Body of pancreas (tissue), 4 donors: ENCODE data around the gene STRADB.

ENCODE experiments used
- POLR2A ChIP-seq, 3 donors: fragments of 450-650 bp; IDR thresholded peaks; one replicate each; pipeline ENCODE4 v1.6.1; 2016; ENCODE audit warnings: antibody characterized with exemption in 3 of 3, mild to moderate bottlenecking in 2 of 3
- TF ChIP-seq, protein P1 (sequence below), 7 experiments: fragments of 450-650 bp in 4 of 7; fragments of 200-600 bp in 3 of 7; sonication (generic) in 3 of 7; IDR thresholded peaks; one replicate each; pipeline ENCODE4 v1.5.1; 2016 to 2019; ENCODE audit warnings: antibody characterized with exemption in 7 of 7

DNA sequence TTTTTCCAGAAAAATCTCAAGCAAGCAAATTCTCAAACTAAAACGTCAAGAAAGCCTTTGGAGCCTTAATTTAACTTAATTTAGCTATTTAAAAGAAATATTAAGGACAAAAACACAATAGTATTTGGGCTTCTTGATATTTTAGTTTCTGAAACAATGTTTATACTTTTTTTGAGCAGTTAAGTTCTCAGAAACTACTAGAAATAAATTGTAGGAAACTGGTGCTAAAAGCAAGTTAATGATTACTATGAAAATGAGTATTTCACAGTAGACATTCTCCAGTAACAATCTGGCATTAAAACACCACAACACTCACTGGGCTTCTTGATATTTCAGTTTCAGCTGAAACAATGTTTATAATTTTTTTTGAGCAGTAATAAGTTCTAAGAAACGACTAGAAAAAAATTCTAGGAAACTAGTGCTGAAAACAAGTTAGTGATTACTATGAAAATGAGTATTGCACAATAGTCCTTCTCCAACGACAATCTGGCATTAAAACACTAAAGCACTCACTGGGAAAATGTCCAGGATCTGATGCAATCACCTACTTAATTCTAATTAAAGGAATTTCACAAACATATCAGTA is 45.4 kb upstream of the STRADB start:
- TF ChIP-seq POLR2A (IDR thresholded peaks at IDR 0.05) = no peak
- TF ChIP-seq, protein P1, sequence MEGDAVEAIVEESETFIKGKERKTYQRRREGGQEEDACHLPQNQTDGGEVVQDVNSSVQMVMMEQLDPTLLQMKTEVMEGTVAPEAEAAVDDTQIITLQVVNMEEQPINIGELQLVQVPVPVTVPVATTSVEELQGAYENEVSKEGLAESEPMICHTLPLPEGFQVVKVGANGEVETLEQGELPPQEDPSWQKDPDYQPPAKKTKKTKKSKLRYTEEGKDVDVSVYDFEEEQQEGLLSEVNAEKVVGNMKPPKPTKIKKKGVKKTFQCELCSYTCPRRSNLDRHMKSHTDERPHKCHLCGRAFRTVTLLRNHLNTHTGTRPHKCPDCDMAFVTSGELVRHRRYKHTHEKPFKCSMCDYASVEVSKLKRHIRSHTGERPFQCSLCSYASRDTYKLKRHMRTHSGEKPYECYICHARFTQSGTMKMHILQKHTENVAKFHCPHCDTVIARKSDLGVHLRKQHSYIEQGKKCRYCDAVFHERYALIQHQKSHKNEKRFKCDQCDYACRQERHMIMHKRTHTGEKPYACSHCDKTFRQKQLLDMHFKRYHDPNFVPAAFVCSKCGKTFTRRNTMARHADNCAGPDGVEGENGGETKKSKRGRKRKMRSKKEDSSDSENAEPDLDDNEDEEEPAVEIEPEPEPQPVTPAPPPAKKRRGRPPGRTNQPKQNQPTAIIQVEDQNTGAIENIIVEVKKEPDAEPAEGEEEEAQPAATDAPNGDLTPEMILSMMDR (IDR thresholded peaks at IDR 0.05) = no peak
